ENCODE measurements around the gene ELMO1.

- no peak for TF ChIP-seq CTCF (conservative IDR thresholded peaks at IDR 0.05; ENCODE audit: low read depth, low read length)
- TF ChIP-seq EZH2phosphoT487 (IDR thresholded peaks at IDR 0.05; ENCODE audit: borderline replicate concordance, low read length) = no peak
- no peak for TF ChIP-seq EZH2 (IDR thresholded peaks at IDR 0.05; ENCODE audit: low read length, unreplicated experiment)
Observed at GRCh38 chr7:37481722-37482288, 33.1 kb upstream of the ELMO1 start.
